Stimulated activated CD4-positive, alpha-beta T cell treated with anti-CD3 and anti-CD28 coated beads, TNF-alpha, amount 100 ng/mL, for 4 hours (primary cell): Measurements from ENCODE around the gene DNAAF6.
"Not testable (repeated sequence)": the region's sequence is repeated elsewhere in the genome, so short reads cannot be mapped to it uniquely, and the experiment has no call there.

ENCODE experiments used
- DNase-seq, 3 experiments: peaks; one replicate each; pipeline ENCODE4 v3.0.0-alpha.2; 2020; ENCODE audit warnings: low read depth in 3 of 3

Gene DNAAF6

GRCh38 chrX:107205770-107206696 lies at the start of gene DNAAF6, which contains the start of gene NUP62CL:
Gene DNAAF6 (plus strand): TSS chrX:107206611. CDS start chrX:107212876, 6,265 bp downstream.
Gene NUP62CL (minus strand): TSS chrX:107206433. CDS start chrX:107175146, 31,287 bp downstream.
- peak; percentile 14 to 43 (median 42) for DNase-seq

- not testable (repeated sequence) for DNase-seq
These were observed 48.8 kb upstream of the DNAAF6 start for GRCh38 chrX:107157618-107158017.

GRCh38 chrX:107167163-107167921 lies 39.1 kb upstream of the DNAAF6 start:
- DNase-seq = no peak

GRCh38 chrX:107168257-107168656 lies 38.2 kb upstream of the DNAAF6 start:
- no peak for DNase-seq

- no peak for DNase-seq
These were observed 37.7 kb upstream of the DNAAF6 start for GRCh38 chrX:107168712-107169111.

GRCh38 chrX:107171369-107172102 lies 34.9 kb upstream of the DNAAF6 start:
- no peak for DNase-seq

- no peak for DNase-seq
These were observed 9.1 kb upstream of the DNAAF6 start for GRCh38 chrX:107197319-107197718.

GRCh38 chrX:107198074-107198473 lies 8.3 kb upstream of the DNAAF6 start:
- not testable (repeated sequence) for DNase-seq

GRCh38 chrX:107199491-107199890 lies 6.9 kb upstream of the DNAAF6 start:
- no peak for DNase-seq

GRCh38 chrX:107204068-107204605 lies 2.3 kb upstream of the DNAAF6 start:
- no peak for DNase-seq

- DNase-seq = no peak
These were observed 270 bp downstream of the DNAAF6 start for GRCh38 chrX:107206697-107207065.

GRCh38 chrX:107207089-107207488 lies 678 bp downstream of the DNAAF6 start:
- DNase-seq = no peak

GRCh38 chrX:107207943-107208342 lies 1.5 kb downstream of the DNAAF6 start:
- DNase-seq = no peak

- no peak for DNase-seq
These were observed 7.1 kb downstream of the DNAAF6 start for GRCh38 chrX:107213477-107213876.

- DNase-seq = no peak
These were observed 20.3 kb downstream of the DNAAF6 start for GRCh38 chrX:107226757-107227156.

- no peak for DNase-seq
These were observed 21.5 kb downstream of the DNAAF6 start for GRCh38 chrX:107227780-107228485.

GRCh38 chrX:107228486-107228819 lies 22.0 kb downstream of the DNAAF6 start:
- no peak for DNase-seq

GRCh38 chrX:107272431-107272921 lies 66.1 kb downstream of the DNAAF6 start:
- DNase-seq = no peak

GRCh38 chrX:107273795-107274194 lies 67.4 kb downstream of the DNAAF6 start:
- DNase-seq = no peak

GRCh38 chrX:107288676-107289075 lies 82.3 kb downstream of the DNAAF6 start:
- DNase-seq = no peak

- DNase-seq = no peak
These were observed 83.6 kb downstream of the DNAAF6 start for GRCh38 chrX:107290019-107290418.
